GM18508 (cell line): ENCODE results near the gene PC.
"Not testable (repeated sequence)": the region's sequence is repeated elsewhere in the genome, so short reads cannot be mapped to it uniquely, and the experiment has no call there.

Experiments
- ATAC-seq: cut with Tn5 transposase; IDR thresholded peaks from one replicate; pipeline ENCODE4 v1.9.1; 2021; ENCODE audit warnings: moderate number of reproducible peaks; ENCODE audit not compliant: insufficient read depth, unreplicated experiment

The PC gene

DNA sequence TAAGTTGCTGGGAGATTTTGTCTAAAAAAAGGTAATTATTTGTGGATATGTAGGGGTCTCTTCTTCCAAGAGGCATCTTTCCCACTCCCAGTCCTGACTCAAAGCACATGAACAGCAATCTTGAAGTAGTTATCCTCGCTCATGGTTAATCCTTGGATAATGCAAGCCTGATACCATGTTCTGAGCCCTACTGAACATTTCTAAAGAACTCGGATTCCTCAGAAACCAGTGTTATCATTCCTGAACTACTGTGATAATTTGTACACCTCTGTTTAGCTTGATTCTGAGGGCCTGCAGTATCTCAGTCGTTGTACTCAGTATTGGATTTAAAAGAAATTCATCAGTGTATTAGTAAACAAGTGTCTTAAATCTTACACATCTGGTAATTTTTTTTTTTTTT is 137.3 kb downstream of the PC start:
- no peak for ATAC-seq

DNA sequence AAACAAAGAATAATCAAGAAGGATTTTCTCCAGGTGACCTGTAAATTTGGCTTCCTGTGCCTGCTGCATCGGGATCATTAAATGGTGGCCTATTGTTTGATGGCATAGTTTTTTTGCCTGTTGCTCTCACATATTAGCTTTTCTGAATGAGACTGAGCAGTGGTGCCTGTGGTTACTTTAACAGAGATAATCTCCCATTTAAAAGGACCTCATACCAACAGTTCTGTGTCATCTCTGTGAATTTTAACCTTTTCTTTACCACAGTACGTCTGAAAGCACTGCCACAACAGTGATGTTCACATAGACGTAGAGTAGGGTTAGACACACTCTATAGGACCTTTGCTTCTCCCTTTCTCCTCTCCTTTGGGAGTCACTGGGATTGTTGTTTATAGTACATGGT is 137.8 kb downstream of the PC start:
- ATAC-seq: no peak

DNA sequence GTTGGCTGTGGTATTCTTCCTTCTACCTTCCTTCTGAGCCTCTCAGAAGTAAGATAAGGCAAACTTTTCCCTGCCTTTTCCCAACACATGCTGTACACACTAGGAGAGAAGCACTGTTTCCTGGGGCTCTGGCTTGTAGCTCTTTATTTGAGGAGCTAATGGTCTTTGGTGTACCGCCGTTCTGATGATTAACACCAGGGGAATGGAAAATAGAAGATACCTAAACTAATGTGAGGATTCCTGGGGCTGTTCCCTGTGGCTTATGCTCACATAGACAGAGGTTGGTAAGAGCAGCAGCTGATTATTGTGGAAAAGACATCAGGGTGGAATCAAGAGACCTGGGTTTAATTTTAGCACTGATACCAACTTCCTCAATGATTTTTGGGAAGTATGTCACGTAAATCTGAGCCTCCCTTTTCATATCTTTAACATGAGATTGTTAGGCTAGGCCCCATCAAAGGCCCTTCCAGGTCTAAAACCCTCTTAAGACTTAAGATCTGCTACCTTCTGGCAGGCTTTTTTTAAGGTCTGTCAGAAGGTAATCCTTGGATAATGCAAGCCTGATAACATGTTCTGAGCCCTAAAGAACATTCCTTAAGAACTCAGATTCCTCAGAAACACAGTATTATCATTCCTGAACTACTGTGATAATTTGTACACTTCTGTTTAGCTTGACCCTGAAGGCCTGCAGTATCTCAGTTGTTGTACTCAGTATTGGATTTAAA is 139.8 kb downstream of the PC start:
- ATAC-seq: no peak

DNA sequence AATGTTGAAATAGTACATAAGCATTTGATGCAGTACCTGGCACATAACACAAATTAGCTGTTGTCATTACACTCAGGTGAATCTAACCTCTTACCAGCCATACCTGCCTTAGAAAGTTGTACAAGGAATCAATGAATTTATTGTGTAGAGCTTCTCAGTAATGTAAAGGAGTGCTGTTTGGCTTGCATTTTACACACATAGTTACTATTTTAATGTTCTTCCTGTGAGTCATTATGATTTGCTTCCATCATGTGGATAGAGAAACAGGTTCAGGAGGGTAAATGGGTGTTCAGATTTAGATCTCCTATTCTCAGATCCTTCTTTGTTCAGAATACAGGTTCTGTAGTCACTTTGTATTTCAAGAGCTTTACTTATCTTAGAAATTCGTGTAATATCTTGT is 142.5 kb downstream of the PC start:
- no peak for ATAC-seq

DNA sequence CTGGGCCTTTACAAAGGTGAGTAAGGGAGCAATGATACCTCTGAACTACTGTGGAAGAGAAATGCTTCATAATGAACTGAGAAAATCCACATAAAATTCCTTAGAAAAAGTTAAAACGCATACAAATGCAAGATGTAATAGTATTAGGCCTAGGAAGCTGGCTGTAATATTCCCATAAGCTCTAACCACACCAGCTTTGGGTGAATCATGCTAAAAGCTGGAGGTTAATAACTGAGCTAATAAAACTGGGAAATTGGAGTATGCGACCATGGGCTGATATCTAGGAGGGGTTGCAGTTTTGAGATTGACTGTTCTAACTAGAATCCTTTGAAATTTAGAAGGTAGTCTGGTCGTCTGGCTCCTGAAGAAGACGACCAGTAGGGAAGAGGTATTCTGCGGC is 143.5 kb downstream of the PC start:
- no peak for ATAC-seq

DNA sequence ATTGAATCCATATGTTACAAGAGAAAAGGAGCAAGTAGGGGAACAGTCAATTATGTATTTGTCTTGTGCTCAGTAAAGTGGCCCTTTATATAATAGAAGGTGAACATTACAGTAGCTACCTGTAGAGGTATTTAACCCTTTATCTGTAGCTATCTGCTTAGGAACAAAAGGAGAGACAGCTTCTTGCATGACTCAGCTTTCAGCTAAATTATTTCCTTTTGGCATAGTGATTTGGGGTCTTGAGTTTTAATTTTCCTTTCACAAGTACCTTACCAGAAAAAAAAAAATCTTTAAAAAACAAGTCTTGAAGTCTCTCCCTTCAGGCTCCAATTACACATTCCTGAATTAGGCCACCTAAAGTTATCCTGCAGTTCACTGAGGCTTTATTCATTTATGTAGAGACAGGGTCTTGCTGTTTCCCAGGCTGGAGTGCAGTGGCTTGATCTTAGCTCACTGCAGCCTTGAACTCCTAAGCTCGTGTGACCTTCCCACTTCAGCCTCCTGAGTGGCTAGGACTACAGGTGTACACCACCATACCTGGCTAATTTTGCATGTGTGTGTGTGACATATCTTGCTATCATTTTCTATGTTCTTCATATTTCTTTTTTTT is 147.5 kb downstream of the PC start:
- no peak for ATAC-seq

DNA sequence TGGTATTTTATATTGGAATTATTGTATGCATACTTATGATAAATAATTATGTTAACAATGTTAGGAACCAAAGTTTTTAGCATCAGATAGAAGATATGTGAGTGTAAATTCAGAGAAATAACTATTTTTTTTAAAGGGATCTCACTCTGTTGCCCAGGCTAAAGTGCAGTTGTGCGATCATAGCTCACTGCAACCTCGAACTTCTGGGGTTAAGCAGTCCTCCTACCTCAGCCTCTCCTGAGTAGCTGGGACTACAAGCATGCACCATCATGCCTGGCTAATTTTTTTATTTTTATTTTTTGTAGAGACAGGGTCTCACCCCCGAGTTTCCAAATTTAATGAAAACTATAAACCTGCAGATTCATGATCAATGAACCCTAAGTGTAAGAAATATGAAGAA is 148.6 kb downstream of the PC start:
- no peak for ATAC-seq

DNA sequence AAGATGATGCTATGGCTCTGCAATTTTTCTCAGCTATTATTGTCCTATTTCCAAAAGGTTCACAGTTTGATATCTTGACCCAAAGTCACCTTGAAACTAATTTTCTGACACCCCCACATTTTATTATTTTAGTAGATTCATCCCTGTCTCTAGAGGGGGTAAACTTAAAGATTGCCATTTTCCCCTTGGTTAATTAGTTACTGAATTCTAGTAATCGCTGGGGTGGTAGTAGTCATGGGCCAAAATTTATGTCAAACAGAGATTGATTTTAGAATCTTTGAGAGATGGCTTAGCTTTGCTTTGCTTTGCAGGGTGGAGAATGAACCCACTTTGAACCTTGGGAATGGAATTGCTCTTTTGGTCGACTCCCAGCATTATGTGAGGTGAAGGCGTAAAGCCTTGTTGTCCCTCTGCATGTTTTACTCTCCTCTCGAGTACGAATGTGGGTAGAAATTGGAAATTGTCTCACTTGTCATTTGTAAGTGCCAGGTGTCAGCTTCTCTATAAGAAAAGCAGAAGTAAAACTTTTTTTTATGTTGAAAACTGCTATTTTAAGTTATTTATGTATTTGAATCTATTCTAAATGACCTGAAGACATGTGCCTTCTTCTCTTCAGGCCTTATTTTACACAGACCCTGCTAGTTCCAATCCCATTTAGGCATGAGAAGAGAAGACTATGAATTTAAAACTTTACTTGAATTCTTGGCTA is 157.3 kb downstream of the PC start:
- ATAC-seq: no peak

DNA sequence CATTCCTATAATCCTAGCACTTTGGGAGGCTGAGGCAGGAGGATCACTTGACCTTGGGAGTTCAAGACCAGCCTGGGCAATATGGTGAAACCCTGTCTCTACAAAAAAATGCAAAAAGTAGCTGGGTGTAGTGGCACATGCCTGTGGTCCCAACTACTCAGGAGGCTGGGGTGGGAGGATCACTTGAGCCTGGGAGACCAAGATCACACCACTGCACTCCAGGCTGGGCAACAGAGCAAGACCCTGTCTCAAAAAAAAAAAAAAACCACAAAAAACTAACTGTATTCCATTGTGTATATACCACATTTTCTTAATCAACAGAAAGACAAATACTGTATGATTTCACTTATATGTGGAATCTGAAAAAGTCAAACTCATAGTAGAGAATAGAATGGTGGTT is 158.4 kb downstream of the PC start:
- not testable (repeated sequence) for ATAC-seq
